SK-N-SH (cell line): ENCODE data around the gene CFAP221. TPM values are rescaled to one million over a fixed set of nuclear protein-coding genes. Genes with fewer than 3 reads are reported as not detected.

Source experiments
- CTCF ChIA-PET: fragments of 300-600, 350-600 bp; formaldehyde crosslinking; extraction: SDS; loops from one replicate; lab custom pipeline; 2021; lab: Yijun Ruan, JAX
- POLR2A ChIA-PET: fragments of 350-600 bp; sonication (Branson Sonifier 250); formaldehyde crosslinking; extraction: SDS; loops from one replicate; lab custom pipeline; 2020; ENCODE audit warnings: antibody characterized with exemption, inconsistent platforms; lab: Yijun Ruan, JAX
- DNase-seq: peaks from one replicate; pipeline ENCODE4 v3.0.0; 2012
- H2AFZ ChIP-seq: fragments of 200-600 bp; sonication (generic); 2 replicates; pipeline ENCODE4 v1.8.1; 2016; ENCODE audit warnings: antibody characterized with exemption, mild to moderate bottlenecking, low read depth
- H3F3A ChIP-seq: fragments of 200-600 bp; sonication (generic); replicated peaks from 2 replicates; pipeline ENCODE3; 2016; ENCODE audit warnings: antibody characterized with exemption, mild to moderate bottlenecking; ENCODE audit not compliant: insufficient read depth
- H3K27ac ChIP-seq, 2 experiments: fragments of 200-500 bp in 1 of 2; fragments of 200-600 bp in 1 of 2; sonication (Bioruptor generic) in 1 of 2; sonication (generic), shearing (Covaris generic) in 1 of 2; 2 replicates each; pipeline versions ENCODE4 v1.5.1 to v1.6.1; 2014 to 2016; ENCODE audit warnings: low read depth in 2 of 2, inconsistent platforms in 1 of 2, low read length in 1 of 2, mild to moderate bottlenecking in 1 of 2, mixed read lengths in 1 of 2
- H3K27me3 ChIP-seq: fragments of 200-600 bp; sonication (generic), shearing (Covaris generic); 2 replicates; pipeline ENCODE4 v1.6.1; 2016; ENCODE audit warnings: mixed run types; ENCODE audit not compliant: insufficient read depth
- H3K36me3 ChIP-seq, 2 experiments: fragments of 200-500 bp in 1 of 2; fragments of 200-600 bp in 1 of 2; sonication (Bioruptor generic) in 1 of 2; sonication (generic) in 1 of 2; replicated peaks in 1 of 2; 2 replicates each; pipeline versions ENCODE3 to v1.5.1; 2014 to 2016; ENCODE audit warnings: low read length in 1 of 2, mild to moderate bottlenecking in 1 of 2; ENCODE audit not compliant: insufficient read depth in 2 of 2, control insufficient read depth in 1 of 2
- H3K4me1 ChIP-seq, 2 experiments: fragments of 200-500 bp in 1 of 2; fragments of 200-600 bp in 1 of 2; sonication (Bioruptor generic) in 1 of 2; sonication (generic), shearing (Covaris generic) in 1 of 2; 2 replicates each; pipeline versions ENCODE4 v1.5.1 to v1.6.1; 2014 to 2016; ENCODE audit warnings: low read depth in 1 of 2, low read length in 1 of 2, mixed run types in 1 of 2; ENCODE audit not compliant: insufficient read depth in 2 of 2, control insufficient read depth in 1 of 2
- H3K4me2 ChIP-seq: fragments of 200-600 bp; sonication (generic), shearing (Covaris generic); 2 replicates; pipeline ENCODE4 v1.6.1; 2017; ENCODE audit warnings: mixed run types
- H3K4me3 ChIP-seq, 2 experiments: fragments of 200-500 bp in 1 of 2; fragments of 200-600 bp in 1 of 2; sonication (Bioruptor generic) in 1 of 2; sonication (generic), shearing (Covaris generic) in 1 of 2; 2 replicates each; pipeline versions ENCODE4 v1.5.1 to v1.8.1; 2014 to 2016; ENCODE audit warnings: low read depth in 2 of 2, inconsistent platforms in 1 of 2, low read length in 1 of 2, mild to moderate bottlenecking in 1 of 2, mixed read lengths in 1 of 2, moderate library complexity in 1 of 2
- H3K79me2 ChIP-seq: fragments of 200-600 bp; sonication (generic); 2 replicates; pipeline ENCODE4 v1.8.1; 2017; ENCODE audit warnings: mild to moderate bottlenecking; ENCODE audit not compliant: insufficient read depth
- H3K9ac ChIP-seq: fragments of 200-600 bp; sonication (generic); 2 replicates; pipeline ENCODE4 v1.6.1; 2017; ENCODE audit warnings: mixed run types
- H3K9me2 ChIP-seq: fragments of 200-600 bp; sonication (generic); 2 replicates; pipeline ENCODE4 v1.6.1; 2017; ENCODE audit warnings: mixed run types
- H3K9me3 ChIP-seq: fragments of 200-600 bp; sonication (generic); 2 replicates; pipeline ENCODE4 v1.6.1; 2017; ENCODE audit warnings: mixed run types, mild to moderate bottlenecking, moderate library complexity
- H4K20me1 ChIP-seq: fragments of 200-600 bp; sonication (generic); 2 replicates; pipeline ENCODE4 v1.6.1; 2017; ENCODE audit warnings: mild to moderate bottlenecking, mixed run types; ENCODE audit not compliant: insufficient read depth
- FOSL2 ChIP-seq: IDR thresholded peaks from 2 replicates; pipeline ENCODE4 v1.4.0; 2012; ENCODE audit warnings: low read depth, mild to moderate bottlenecking, moderate library complexity, borderline replicate concordance
- FOXJ3 ChIP-seq: sonication (generic); formaldehyde crosslinking; IDR thresholded peaks from 2 replicates; pipeline ENCODE4 v1.5.1; 2020; ENCODE audit warnings: mild to moderate bottlenecking, missing genetic modification reagents
- GATA2 ChIP-seq: sonication (generic); formaldehyde crosslinking; IDR thresholded peaks from 2 replicates; pipeline ENCODE4 v1.5.0; 2020; ENCODE audit warnings: mild to moderate bottlenecking, missing genetic modification reagents
- POLR2AphosphoS5 ChIP-seq: IDR thresholded peaks from 2 replicates; pipeline ENCODE4 v1.6.1; 2012; ENCODE audit warnings: low read depth, low read length
- RCOR1 ChIP-seq: fragments of 150-350 bp; IDR thresholded peaks from 2 replicates; pipeline ENCODE4 v1.6.1; 2017; ENCODE audit warnings: antibody characterized with exemption, low read length
- TAF1 ChIP-seq: IDR thresholded peaks from 2 replicates; pipeline ENCODE4 v1.6.1; 2012; ENCODE audit warnings: low read depth, mild to moderate bottlenecking, low read length, moderate library complexity, borderline replicate concordance
- TEAD4 ChIP-seq: IDR thresholded peaks from 2 replicates; pipeline ENCODE4 v1.4.0; 2012; ENCODE audit warnings: mild to moderate bottlenecking, borderline replicate concordance; ENCODE audit not compliant: insufficient read depth
- YY1 ChIP-seq: IDR thresholded peaks from 2 replicates; pipeline ENCODE4 v1.4.0; 2012; ENCODE audit warnings: low read depth, mild to moderate bottlenecking
- WGBS: methylation state at CpG from one replicate; pipeline ENCODE4 v1.1.6; 2017; ENCODE audit warnings: low lambda C conversion rate; 5-methylcytosine and 5-hydroxymethylcytosine counted together
- polyA plus RNA-seq, 3 experiments: library from polyadenylated mRNA; depleted of rRNA; stranded (reverse); fragments of >200 nt; gene quantifications; 2 replicates each; pipeline ENCODE4 v1.2.3, GENCODE V29; 2012
- TF ChIP-seq, protein P1 (sequence below): IDR thresholded peaks from 2 replicates; pipeline ENCODE4 v1.6.1; 2012; ENCODE audit warnings: mild to moderate bottlenecking, low read depth, low read length, moderate library complexity
- TF ChIP-seq, protein P2 (sequence below): IDR thresholded peaks from 2 replicates; pipeline ENCODE4 v1.4.0; 2012; ENCODE audit warnings: low read depth, borderline replicate concordance
- TF ChIP-seq, protein P3 (sequence below): IDR thresholded peaks from 2 replicates; pipeline ENCODE4 v1.4.0; 2012; ENCODE audit warnings: low read depth
- TF ChIP-seq, protein P4 (sequence below): fragments of 200-600 bp; sonication (generic); IDR thresholded peaks from 2 replicates; pipeline ENCODE4 v1.6.1; 2017; ENCODE audit warnings: antibody characterized with exemption, mild to moderate bottlenecking, moderate library complexity

CFAP221 gene
- polyA plus RNA-seq, 1 of the 3 experiments (the other 2 are of a cell fraction) = 0.12 TPM

DNA sequence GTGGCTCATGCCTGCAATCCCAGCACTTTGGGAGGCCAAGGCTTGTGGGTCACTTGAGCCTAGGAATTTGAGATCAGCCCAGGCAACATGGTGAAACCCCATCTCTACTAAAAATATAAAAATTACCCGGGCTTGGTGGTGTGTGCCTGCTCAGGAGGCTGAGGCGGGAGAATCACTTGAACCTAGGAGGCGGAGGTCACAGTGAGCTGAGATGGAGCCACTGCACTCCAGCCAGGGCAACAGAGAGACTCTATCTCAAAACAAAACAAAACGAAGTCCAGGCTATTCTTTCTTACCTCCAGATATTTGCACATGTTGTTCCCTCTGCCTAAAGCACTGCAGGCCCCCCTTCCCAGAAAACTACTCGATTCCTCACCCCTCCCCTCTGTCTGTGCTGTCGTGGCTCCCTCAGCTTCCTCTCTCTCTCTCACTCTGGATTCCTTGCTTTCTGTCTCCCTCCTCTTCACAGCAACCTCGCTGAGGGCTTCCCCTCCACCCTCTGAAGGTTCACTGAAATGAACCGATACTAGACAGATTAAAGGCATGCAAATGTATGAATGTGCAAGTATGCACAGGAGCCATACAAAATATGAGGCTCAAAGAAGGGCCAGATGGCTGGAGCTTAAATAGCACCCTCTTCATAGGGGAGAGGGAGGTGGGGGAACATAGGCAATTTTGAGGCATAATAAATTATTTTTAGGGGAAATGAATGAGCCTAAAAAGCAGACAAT, 153.2 kb downstream of the CFAP221 start:
- Histone ChIP-seq H3K4me2 (no peak overlapping the region), H3F3A (no peaks in the 10 kb centered on the region), H3K4me3 (no peak overlapping the region), H3K9me2 (no peaks in the 10 kb centered on the region), H3K79me2 (no peaks in the 10 kb centered on the region), H3K36me3 (no peaks in the 10 kb centered on the region), H3K4me1 (peaks cover 5 to 9% of the 10 kb centered on the region in 2 experiments; a peak in 1 of 4 replicates), H3K27ac (no peak overlapping the region), H3K27me3 (no peaks in the 10 kb centered on the region), H2AFZ (no peak overlapping the region), H3K9me3 (no peaks in the 10 kb centered on the region), H4K20me1 (no peaks in the 10 kb centered on the region), H3K9ac (no peak overlapping the region)
- POLR2A ChIA-PET = no interaction called here
- DNase-seq = no peak
- WGBS = 65% methylated on average over 8 of the region's 8 CpGs
- CTCF ChIA-PET = no interaction called here
- TF ChIP-seq YY1 = no peak
- no peak for TF ChIP-seq TAF1
- TF ChIP-seq FOXJ3 (CRISPR knock-in tag) = no peak
- TF ChIP-seq, protein P1, sequence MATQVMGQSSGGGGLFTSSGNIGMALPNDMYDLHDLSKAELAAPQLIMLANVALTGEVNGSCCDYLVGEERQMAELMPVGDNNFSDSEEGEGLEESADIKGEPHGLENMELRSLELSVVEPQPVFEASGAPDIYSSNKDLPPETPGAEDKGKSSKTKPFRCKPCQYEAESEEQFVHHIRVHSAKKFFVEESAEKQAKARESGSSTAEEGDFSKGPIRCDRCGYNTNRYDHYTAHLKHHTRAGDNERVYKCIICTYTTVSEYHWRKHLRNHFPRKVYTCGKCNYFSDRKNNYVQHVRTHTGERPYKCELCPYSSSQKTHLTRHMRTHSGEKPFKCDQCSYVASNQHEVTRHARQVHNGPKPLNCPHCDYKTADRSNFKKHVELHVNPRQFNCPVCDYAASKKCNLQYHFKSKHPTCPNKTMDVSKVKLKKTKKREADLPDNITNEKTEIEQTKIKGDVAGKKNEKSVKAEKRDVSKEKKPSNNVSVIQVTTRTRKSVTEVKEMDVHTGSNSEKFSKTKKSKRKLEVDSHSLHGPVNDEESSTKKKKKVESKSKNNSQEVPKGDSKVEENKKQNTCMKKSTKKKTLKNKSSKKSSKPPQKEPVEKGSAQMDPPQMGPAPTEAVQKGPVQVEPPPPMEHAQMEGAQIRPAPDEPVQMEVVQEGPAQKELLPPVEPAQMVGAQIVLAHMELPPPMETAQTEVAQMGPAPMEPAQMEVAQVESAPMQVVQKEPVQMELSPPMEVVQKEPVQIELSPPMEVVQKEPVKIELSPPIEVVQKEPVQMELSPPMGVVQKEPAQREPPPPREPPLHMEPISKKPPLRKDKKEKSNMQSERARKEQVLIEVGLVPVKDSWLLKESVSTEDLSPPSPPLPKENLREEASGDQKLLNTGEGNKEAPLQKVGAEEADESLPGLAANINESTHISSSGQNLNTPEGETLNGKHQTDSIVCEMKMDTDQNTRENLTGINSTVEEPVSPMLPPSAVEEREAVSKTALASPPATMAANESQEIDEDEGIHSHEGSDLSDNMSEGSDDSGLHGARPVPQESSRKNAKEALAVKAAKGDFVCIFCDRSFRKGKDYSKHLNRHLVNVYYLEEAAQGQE = no peak
- no peak for TF ChIP-seq RCOR1
- TF ChIP-seq FOSL2 = no peak
- TF ChIP-seq, protein P2, sequence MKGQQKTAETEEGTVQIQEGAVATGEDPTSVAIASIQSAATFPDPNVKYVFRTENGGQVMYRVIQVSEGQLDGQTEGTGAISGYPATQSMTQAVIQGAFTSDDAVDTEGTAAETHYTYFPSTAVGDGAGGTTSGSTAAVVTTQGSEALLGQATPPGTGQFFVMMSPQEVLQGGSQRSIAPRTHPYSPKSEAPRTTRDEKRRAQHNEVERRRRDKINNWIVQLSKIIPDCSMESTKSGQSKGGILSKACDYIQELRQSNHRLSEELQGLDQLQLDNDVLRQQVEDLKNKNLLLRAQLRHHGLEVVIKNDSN = no peak
- no peak for TF ChIP-seq POLR2AphosphoS5
- TF ChIP-seq GATA2 (CRISPR knock-in tag) = no peak
- TF ChIP-seq, protein P3, sequence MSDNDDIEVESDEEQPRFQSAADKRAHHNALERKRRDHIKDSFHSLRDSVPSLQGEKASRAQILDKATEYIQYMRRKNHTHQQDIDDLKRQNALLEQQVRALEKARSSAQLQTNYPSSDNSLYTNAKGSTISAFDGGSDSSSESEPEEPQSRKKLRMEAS = no peak
- TF ChIP-seq, protein P4, sequence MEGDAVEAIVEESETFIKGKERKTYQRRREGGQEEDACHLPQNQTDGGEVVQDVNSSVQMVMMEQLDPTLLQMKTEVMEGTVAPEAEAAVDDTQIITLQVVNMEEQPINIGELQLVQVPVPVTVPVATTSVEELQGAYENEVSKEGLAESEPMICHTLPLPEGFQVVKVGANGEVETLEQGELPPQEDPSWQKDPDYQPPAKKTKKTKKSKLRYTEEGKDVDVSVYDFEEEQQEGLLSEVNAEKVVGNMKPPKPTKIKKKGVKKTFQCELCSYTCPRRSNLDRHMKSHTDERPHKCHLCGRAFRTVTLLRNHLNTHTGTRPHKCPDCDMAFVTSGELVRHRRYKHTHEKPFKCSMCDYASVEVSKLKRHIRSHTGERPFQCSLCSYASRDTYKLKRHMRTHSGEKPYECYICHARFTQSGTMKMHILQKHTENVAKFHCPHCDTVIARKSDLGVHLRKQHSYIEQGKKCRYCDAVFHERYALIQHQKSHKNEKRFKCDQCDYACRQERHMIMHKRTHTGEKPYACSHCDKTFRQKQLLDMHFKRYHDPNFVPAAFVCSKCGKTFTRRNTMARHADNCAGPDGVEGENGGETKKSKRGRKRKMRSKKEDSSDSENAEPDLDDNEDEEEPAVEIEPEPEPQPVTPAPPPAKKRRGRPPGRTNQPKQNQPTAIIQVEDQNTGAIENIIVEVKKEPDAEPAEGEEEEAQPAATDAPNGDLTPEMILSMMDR = no peak
- no peak for TF ChIP-seq TEAD4
- TF ChIP-seq, all 33 proteins: peak for 0
